Astrocyte (in vitro differentiated cells and primary cell): ENCODE measurements around the gene COL6A5. TPM values are rescaled to one million over a fixed set of nuclear protein-coding genes. Genes with fewer than 3 reads are reported as not detected.

Experiments
- DNase-seq: peaks from one replicate; pipeline ENCODE4 v3.0.0-alpha.2; 2010; ENCODE audit warnings: low read depth
- FAIRE-seq: peaks from 2 replicates; lab custom pipeline; 2011; peaks lifted over from hg19 to GRCh38; lab: Jason Lieb, UNC
- H2AFZ ChIP-seq: 2 replicates; pipeline ENCODE4 v1.6.0; 2012; ENCODE audit warnings: low read depth, low read length, inconsistent platforms
- H3K27ac ChIP-seq: 2 replicates; pipeline ENCODE4 v1.5.1; 2011; ENCODE audit warnings: low read depth, low read length, inconsistent platforms
- H3K27me3 ChIP-seq: 2 replicates; pipeline ENCODE4 v1.6.0; 2011; ENCODE audit warnings: low read length, inconsistent platforms; ENCODE audit not compliant: insufficient read depth
- H3K36me3 ChIP-seq: 2 replicates; pipeline ENCODE4 v1.5.1; 2011; ENCODE audit warnings: low read length, inconsistent platforms; ENCODE audit not compliant: insufficient read depth
- H3K4me1 ChIP-seq: 2 replicates; pipeline ENCODE4 v1.5.1; 2011; ENCODE audit warnings: low read length, inconsistent platforms; ENCODE audit not compliant: insufficient read depth
- H3K4me2 ChIP-seq: 2 replicates; pipeline ENCODE4 v1.6.0; 2012; ENCODE audit warnings: low read length, inconsistent platforms
- H3K4me3 ChIP-seq: 2 replicates; pipeline ENCODE4 v1.5.1; 2011; ENCODE audit warnings: low read depth, mild to moderate bottlenecking, low read length, inconsistent platforms; ENCODE audit not compliant: insufficient read depth
- H3K79me2 ChIP-seq: 2 replicates; pipeline ENCODE4 v1.6.0; 2012; ENCODE audit warnings: mild to moderate bottlenecking, low read length, inconsistent platforms; ENCODE audit not compliant: insufficient read depth
- H3K9ac ChIP-seq: 2 replicates; pipeline ENCODE4 v1.6.0; 2012; ENCODE audit warnings: mild to moderate bottlenecking, low read length, inconsistent platforms
- H3K9me3 ChIP-seq: 2 replicates; pipeline ENCODE4 v1.5.1; 2012; ENCODE audit warnings: low read depth, mild to moderate bottlenecking, low read length, inconsistent platforms; ENCODE audit not compliant: insufficient read depth
- H4K20me1 ChIP-seq: 2 replicates; pipeline ENCODE4 v1.6.0; 2012; ENCODE audit warnings: low read length, inconsistent platforms; ENCODE audit not compliant: insufficient read depth
- H3K27ac Mint-ChIP-seq: one replicate; pipeline ENCODE4 v1.8.0; 2021; ENCODE audit warnings: mild to moderate bottlenecking, mixed read lengths; ENCODE audit not compliant: unreplicated experiment
- H3K27me3 Mint-ChIP-seq: one replicate; pipeline ENCODE4 v1.8.0; 2021; ENCODE audit warnings: low read depth, mixed read lengths; ENCODE audit not compliant: unreplicated experiment
- H3K36me3 Mint-ChIP-seq: one replicate; pipeline ENCODE4 v1.8.0; 2021; ENCODE audit warnings: low read depth, mixed read lengths; ENCODE audit not compliant: unreplicated experiment
- H3K4me1 Mint-ChIP-seq: one replicate; pipeline ENCODE4 v1.8.0; 2021; ENCODE audit warnings: low read depth, mixed read lengths; ENCODE audit not compliant: unreplicated experiment
- H3K4me3 Mint-ChIP-seq: one replicate; pipeline ENCODE4 v1.8.0; 2021; ENCODE audit warnings: mild to moderate bottlenecking, moderate library complexity, mixed read lengths; ENCODE audit not compliant: unreplicated experiment
- H3K9me3 Mint-ChIP-seq: one replicate; pipeline ENCODE4 v1.8.0; 2021; ENCODE audit warnings: mild to moderate bottlenecking, mixed read lengths; ENCODE audit not compliant: unreplicated experiment
- EZH2 ChIP-seq: IDR thresholded peaks from 2 replicates; pipeline ENCODE4 v1.6.1; 2012; ENCODE audit warnings: mild to moderate bottlenecking, low read length, inconsistent platforms; ENCODE audit not compliant: insufficient read depth
- total RNA-seq: library from RNA; stranded (reverse); gene quantifications from 2 replicates; pipeline ENCODE4 v1.2.1, GENCODE V29; 2021
- TF ChIP-seq, protein P1 (sequence below): IDR thresholded peaks from 2 replicates; pipeline ENCODE4 v1.5.1; 2011; ENCODE audit warnings: low read depth, mild to moderate bottlenecking, inconsistent platforms, low read length, moderate library complexity; ENCODE audit not compliant: insufficient read depth

COL6A5 gene
- total RNA-seq, 1 donor from 2014 or later: 0.02 TPM

DNA sequence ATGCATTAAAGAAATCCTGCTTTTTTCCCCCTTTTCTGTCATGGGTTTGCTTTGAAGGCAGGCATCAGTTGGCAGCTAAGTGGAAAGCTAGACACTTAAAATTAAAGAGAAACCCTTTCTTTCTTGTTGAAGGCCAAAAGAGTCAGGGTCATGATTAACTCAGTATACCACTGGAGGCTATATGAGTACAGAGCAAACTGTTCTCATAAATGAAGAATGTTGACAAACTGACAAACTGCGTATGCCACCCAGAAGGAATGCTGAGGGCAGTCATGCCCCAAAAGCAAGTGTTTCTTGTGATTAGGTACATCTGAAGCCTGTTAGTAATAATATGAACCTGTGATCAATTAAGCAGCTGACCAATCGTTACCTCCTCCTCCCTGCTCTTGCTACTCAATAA is 127.9 kb downstream of the COL6A5 start:
- Mint-ChIP-seq H3K4me3 (no peak overlapping the region), H3K9me3 (peaks cover 16% of the 10 kb centered on the region), H3K27me3 (peaks cover 4% of the 10 kb centered on the region), H3K4me1 (no peaks in the 10 kb centered on the region), H3K36me3 (no peaks in the 10 kb centered on the region), H3K27ac (no peak overlapping the region)
- TF ChIP-seq EZH2: no peak
- no peak for DNase-seq
- H3K9ac ChIP-seq: no peak overlapping the region
- no peaks in the 10 kb centered on the region for H3K36me3 ChIP-seq
- H3K27me3 ChIP-seq: no peaks in the 10 kb centered on the region
- H3K27ac ChIP-seq: no peak overlapping the region
- no peak overlapping the region for H2AFZ ChIP-seq
- FAIRE-seq: no peak
- no peaks in the 10 kb centered on the region for H3K9me3 ChIP-seq
- no peaks in the 10 kb centered on the region for H3K79me2 ChIP-seq
- H3K4me2 ChIP-seq: no peak overlapping the region
- no peaks in the 10 kb centered on the region for H4K20me1 ChIP-seq
- no peak overlapping the region for H3K4me3 ChIP-seq
- no peaks in the 10 kb centered on the region for H3K4me1 ChIP-seq

DNA sequence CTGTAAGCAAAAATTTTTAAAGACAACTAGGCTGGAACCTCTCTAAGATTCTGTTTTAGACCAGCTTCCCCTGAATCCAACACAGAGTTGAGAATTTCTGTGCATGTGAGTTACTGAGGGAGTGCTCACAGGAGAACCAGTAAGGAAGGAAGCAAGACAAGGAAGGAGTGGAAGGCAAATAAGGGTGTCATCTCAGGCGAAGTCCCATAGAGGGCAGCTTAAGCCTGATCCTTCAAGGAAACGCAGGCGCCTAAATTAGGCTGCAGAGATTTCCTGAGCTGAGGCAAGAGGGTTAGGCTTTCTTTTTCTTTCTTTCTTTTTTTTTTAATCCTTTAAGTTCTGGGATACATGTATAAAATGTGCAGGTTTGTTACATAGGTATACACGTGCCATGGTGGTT is 135.3 kb downstream of the COL6A5 start:
- Histone ChIP-seq H3K9ac (no peak overlapping the region), H3K4me3 (no peak overlapping the region), H3K36me3 (no peaks in the 10 kb centered on the region), H3K4me1 (no peaks in the 10 kb centered on the region), H3K27ac (no peak overlapping the region), H3K27me3 (no peaks in the 10 kb centered on the region), H3K79me2 (no peaks in the 10 kb centered on the region), H2AFZ (no peak overlapping the region), H3K9me3 (no peaks in the 10 kb centered on the region), H3K4me2 (no peak overlapping the region), H4K20me1 (no peaks in the 10 kb centered on the region)
- Mint-ChIP-seq H3K4me3 (no peak overlapping the region), H3K4me1 (no peaks in the 10 kb centered on the region), H3K27ac (no peak overlapping the region), H3K27me3 (peaks cover 1% of the 10 kb centered on the region), H3K9me3 (peaks cover 6% of the 10 kb centered on the region), H3K36me3 (no peaks in the 10 kb centered on the region)
- TF ChIP-seq, protein P1, sequence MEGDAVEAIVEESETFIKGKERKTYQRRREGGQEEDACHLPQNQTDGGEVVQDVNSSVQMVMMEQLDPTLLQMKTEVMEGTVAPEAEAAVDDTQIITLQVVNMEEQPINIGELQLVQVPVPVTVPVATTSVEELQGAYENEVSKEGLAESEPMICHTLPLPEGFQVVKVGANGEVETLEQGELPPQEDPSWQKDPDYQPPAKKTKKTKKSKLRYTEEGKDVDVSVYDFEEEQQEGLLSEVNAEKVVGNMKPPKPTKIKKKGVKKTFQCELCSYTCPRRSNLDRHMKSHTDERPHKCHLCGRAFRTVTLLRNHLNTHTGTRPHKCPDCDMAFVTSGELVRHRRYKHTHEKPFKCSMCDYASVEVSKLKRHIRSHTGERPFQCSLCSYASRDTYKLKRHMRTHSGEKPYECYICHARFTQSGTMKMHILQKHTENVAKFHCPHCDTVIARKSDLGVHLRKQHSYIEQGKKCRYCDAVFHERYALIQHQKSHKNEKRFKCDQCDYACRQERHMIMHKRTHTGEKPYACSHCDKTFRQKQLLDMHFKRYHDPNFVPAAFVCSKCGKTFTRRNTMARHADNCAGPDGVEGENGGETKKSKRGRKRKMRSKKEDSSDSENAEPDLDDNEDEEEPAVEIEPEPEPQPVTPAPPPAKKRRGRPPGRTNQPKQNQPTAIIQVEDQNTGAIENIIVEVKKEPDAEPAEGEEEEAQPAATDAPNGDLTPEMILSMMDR: peak; percentile 10
- no peak for TF ChIP-seq EZH2
- peak; percentile 32 for DNase-seq
- FAIRE-seq: no peak

DNA sequence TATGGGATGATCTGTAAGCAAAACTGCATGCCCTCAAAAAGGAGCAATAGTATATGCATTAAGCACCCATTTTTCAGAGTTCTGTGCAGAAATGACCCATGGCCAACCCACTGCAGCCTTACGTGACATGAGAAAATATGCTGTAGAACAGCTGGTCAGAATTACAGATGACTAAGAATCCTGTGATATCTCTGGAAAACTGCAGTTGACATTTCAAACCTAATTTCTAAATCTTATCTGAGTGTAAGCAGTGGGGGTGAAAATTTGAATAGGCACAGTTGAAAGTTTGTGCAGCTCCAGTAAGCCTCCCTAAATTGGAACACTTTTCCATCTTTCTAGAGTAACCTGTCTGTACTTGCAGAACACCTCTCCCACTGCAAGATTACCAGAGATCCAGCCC is 142.8 kb downstream of the COL6A5 start:
- H2AFZ ChIP-seq: no peak overlapping the region
- H3K27ac Mint-ChIP-seq: no peak overlapping the region
- H3K36me3 Mint-ChIP-seq: no peaks in the 10 kb centered on the region
- no peak for TF ChIP-seq EZH2
- TF ChIP-seq, protein P1: no peak
- no peak for FAIRE-seq
- H4K20me1 ChIP-seq: no peaks in the 10 kb centered on the region
- H3K4me3 ChIP-seq: no peak overlapping the region
- no peaks in the 10 kb centered on the region for H3K9me3 ChIP-seq
- no peaks in the 10 kb centered on the region for H3K27me3 Mint-ChIP-seq
- H3K4me2 ChIP-seq: no peak overlapping the region
- H3K9me3 Mint-ChIP-seq: no peaks in the 10 kb centered on the region
- no peaks in the 10 kb centered on the region for H3K4me1 ChIP-seq
- DNase-seq: no peak
- no peak overlapping the region for H3K4me3 Mint-ChIP-seq
- H3K79me2 ChIP-seq: no peaks in the 10 kb centered on the region
- peaks cover 16% of the 10 kb centered on the region for H3K4me1 Mint-ChIP-seq
- no peaks in the 10 kb centered on the region for H3K36me3 ChIP-seq
- H3K27me3 ChIP-seq: no peaks in the 10 kb centered on the region
- no peak overlapping the region for H3K27ac ChIP-seq
- no peak overlapping the region for H3K9ac ChIP-seq
